Activated CD4-positive, alpha-beta T cell treated with anti-CD3 and anti-CD28 coated beads, Interleukin-2, amount 50 U/mL, for 1 hour (primary cell): ENCODE data around the gene ZNF35.

Source experiments
- DNase-seq: peaks from one replicate; pipeline ENCODE4 v3.0.0-alpha.2; 2020

The ZNF35 gene

DNA sequence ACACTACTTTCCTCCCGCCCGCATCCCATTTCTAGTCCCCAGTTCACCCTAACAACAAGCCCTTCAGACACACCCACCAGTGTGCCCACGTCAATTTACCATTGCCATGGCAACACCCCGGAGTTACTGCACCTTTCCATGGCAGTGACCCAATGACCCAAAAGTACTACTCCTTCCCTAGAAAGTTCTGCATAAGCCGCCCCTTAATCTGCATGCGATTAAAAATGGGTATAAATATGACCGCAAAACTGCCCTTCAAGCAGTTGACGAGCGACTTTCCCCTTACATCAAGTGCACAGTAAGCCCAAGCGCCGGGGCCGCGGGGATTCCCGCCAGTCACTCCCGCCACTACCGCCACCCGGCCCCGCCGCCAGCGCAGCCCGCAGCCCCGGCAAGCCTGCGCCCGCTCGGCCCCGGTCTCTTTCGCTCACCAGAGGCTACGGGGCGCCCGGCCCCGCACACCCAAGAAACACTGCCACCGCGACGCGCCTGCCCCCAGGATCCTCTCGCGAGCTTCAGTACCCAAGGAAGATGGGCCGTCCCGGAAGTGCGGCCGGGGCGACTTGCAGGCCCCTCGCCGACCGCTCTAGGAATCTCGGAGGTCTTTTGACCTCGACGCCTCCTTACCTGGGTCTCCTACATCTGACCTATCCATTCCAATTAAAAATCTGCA lies 36.7 kb downstream of the ZNF35 start:
- peak; percentile 8 for DNase-seq

DNA sequence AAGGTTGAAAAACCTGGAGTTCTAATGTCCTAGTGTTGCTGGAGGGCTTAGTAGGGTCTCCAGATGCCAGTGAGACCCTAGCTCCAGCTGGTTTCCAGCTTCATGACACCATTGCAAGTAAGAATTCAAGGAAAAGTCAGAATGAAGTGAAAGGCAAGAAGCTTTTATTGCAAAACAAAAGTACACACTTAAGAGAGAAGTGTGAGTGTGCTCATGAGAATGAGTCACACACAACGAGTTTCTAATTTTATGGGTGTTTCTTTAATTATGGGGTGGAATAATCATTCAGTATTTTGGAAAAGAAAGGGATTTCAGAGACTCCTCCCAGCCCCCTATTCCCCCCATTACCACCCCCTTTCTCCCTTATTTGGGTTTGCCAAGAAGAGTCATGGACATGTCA lies 39.4 kb downstream of the ZNF35 start:
- DNase-seq, result no peak
